Stomach (tissue), 4 donors: ENCODE results near the gene SCTR.

Experiments used
- EP300 ChIP-seq: sonication (generic); formaldehyde crosslinking; IDR thresholded peaks from one replicate; pipeline ENCODE4 v1.6.1; 2017; ENCODE audit warnings: antibody characterized with exemption
- POLR2A ChIP-seq, 4 donors: fragments of 450-650 bp; IDR thresholded peaks; one replicate each; pipeline ENCODE4 v1.6.1; 2016; ENCODE audit warnings: antibody characterized with exemption in 4 of 4, control low read depth in 2 of 4, mild to moderate bottlenecking in 1 of 4, moderate library complexity in 1 of 4
- POLR2AphosphoS5 ChIP-seq, 3 donors: sonication (generic); formaldehyde crosslinking; IDR thresholded peaks; one replicate each; pipeline ENCODE4 v1.6.1; 2016; ENCODE audit warnings: antibody characterized with exemption in 3 of 3
- TF ChIP-seq, protein P1 (sequence below), 7 experiments: fragments of 450-650 bp in 4 of 7; fragments of 200-600 bp in 3 of 7; sonication (generic) in 3 of 7; IDR thresholded peaks; one replicate each; pipeline ENCODE4 v1.5.1; 2016 to 2019; ENCODE audit warnings: antibody characterized with exemption in 7 of 7, control low read depth in 2 of 7, mild to moderate bottlenecking in 1 of 7

DNA sequence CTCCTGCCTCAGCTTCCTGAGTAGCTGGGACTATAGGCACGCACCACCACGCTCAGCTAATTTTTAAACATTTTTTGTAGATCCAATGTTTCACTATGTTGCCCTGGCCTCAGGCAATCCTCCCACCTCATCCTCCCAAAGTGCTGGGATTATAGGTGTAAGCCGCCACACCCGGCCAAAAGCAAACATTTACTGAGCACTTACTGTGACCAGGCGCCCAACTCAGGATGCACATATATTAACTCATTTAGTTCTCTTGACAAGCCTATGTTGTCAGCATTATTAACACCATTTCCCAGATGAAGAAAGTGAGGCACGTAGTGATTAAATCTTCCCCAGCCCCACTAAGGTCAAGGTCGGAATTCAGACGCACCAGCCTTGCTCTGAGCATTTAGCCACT is 51.5 kb downstream of the SCTR start:
- TF ChIP-seq, protein P1, sequence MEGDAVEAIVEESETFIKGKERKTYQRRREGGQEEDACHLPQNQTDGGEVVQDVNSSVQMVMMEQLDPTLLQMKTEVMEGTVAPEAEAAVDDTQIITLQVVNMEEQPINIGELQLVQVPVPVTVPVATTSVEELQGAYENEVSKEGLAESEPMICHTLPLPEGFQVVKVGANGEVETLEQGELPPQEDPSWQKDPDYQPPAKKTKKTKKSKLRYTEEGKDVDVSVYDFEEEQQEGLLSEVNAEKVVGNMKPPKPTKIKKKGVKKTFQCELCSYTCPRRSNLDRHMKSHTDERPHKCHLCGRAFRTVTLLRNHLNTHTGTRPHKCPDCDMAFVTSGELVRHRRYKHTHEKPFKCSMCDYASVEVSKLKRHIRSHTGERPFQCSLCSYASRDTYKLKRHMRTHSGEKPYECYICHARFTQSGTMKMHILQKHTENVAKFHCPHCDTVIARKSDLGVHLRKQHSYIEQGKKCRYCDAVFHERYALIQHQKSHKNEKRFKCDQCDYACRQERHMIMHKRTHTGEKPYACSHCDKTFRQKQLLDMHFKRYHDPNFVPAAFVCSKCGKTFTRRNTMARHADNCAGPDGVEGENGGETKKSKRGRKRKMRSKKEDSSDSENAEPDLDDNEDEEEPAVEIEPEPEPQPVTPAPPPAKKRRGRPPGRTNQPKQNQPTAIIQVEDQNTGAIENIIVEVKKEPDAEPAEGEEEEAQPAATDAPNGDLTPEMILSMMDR (IDR thresholded peaks at IDR 0.05): no peak
- TF ChIP-seq EP300 (no peak), POLR2A (IDR thresholded peaks at IDR 0.05) (no peak), POLR2AphosphoS5 (IDR thresholded peaks at IDR 0.05) (no peak)
